NT2/D1 (cell line): Measurements from ENCODE around the gene PCGF2.
A peak's percentile ranks its signal among the peaks of the same experiment; 100 is the strongest.
"Not testable (repeated sequence)": the region's sequence is repeated elsewhere in the genome, so short reads cannot be mapped to it uniquely, and the experiment has no call there.

Experiments used
- DNase-seq: peaks from one replicate; pipeline ENCODE4 v3.0.0-alpha.2; 2011; ENCODE audit warnings: low read depth, low spot score
- H3K27me3 ChIP-seq: 2 replicates; pipeline ENCODE4 v1.6.0; 2011; ENCODE audit warnings: mild to moderate bottlenecking; ENCODE audit not compliant: insufficient read length, insufficient read depth
- H3K36me3 ChIP-seq: 2 replicates; pipeline ENCODE4 v1.6.1; 2011; ENCODE audit warnings: mild to moderate bottlenecking, low read length, mixed read lengths; ENCODE audit not compliant: insufficient read depth, insufficient read length
- H3K4me1 ChIP-seq: 2 replicates; pipeline ENCODE4 v1.5.1; 2011; ENCODE audit not compliant: insufficient read depth, insufficient read length
- H3K4me3 ChIP-seq: 2 replicates; pipeline ENCODE4 v1.5.1; 2011; ENCODE audit warnings: low read depth; ENCODE audit not compliant: insufficient read length
- H3K9ac ChIP-seq: 2 replicates; pipeline ENCODE4 v1.6.0; 2011; ENCODE audit warnings: low read depth; ENCODE audit not compliant: insufficient read length
- H3K9me3 ChIP-seq: 2 replicates; pipeline ENCODE4 v1.5.1; 2011; ENCODE audit warnings: mild to moderate bottlenecking, low read length; ENCODE audit not compliant: insufficient read depth
- SUZ12 ChIP-seq: IDR thresholded peaks from 2 replicates; pipeline ENCODE4 v1.6.1; 2011; ENCODE audit not compliant: insufficient read length, insufficient read depth; ENCODE audit errors: extremely low read depth
- YY1 ChIP-seq: IDR thresholded peaks from 2 replicates; pipeline ENCODE4 v1.6.1; 2011; ENCODE audit not compliant: insufficient read length, insufficient read depth
- ZNF274 ChIP-seq: IDR thresholded peaks from 2 replicates; pipeline ENCODE4 v1.6.1; 2011; ENCODE audit warnings: mild to moderate bottlenecking, low read depth, low read length

PCGF2 gene

DNA sequence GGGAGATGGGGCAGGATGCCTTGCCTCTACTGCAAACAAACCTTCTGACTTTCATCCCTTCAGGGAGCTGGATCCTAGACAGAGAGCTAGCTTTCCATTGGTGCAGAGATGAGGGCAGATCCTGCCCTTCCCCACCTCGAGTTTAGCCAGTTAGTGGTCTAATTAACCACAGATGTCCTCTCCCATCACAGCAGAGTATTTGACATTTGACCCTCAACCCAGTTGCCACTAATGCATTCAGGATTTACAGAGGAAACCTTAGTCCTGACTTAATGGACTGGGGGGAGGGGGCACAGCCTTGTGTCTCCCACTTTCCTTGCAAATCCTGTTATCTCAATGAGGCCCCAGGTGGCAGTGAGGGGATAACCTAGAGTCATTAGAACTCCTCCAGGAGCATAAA lies 41.0 kb upstream of the PCGF2 start:
- peak overlapping the region; percentile 12 for H3K9ac ChIP-seq
- H3K27me3 ChIP-seq, result no peaks in the 10 kb centered on the region
- H3K36me3 ChIP-seq, result peaks cover 59% of the 10 kb centered on the region
- TF ChIP-seq SUZ12, result no peak
- TF ChIP-seq YY1, result no peak
- TF ChIP-seq ZNF274, result no peak
- H3K4me1 ChIP-seq, result peaks cover 7% of the 10 kb centered on the region
- H3K9me3 ChIP-seq, result no peaks in the 10 kb centered on the region
- peak; percentile 54 for DNase-seq
- H3K4me3 ChIP-seq, result no peak overlapping the region

DNA sequence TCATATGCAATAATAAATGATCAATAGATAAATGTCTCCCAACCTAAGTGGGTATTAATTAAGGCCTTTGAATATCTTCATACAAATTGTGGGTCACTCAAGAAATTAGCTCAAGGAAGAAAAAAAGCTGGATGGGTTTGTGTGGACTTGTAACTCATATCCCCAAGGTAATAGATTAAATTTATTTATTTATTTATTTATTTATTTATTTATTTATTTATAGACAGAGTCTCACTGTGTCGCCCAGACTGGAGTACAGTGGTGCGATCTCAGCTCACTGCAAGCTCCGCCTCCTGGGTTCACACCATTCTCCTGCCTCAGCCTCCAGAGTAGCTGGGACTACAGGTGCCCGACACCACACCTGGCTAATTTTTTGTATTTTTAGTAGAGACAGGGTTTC lies 39.9 kb upstream of the PCGF2 start:
- H3K27me3 ChIP-seq, H3K4me3 ChIP-seq, DNase-seq, H3K4me1 ChIP-seq, H3K9me3 ChIP-seq, H3K9ac ChIP-seq: not testable (repeated sequence)
- H3K36me3 ChIP-seq, result peaks cover 63% of the 10 kb centered on the region

DNA sequence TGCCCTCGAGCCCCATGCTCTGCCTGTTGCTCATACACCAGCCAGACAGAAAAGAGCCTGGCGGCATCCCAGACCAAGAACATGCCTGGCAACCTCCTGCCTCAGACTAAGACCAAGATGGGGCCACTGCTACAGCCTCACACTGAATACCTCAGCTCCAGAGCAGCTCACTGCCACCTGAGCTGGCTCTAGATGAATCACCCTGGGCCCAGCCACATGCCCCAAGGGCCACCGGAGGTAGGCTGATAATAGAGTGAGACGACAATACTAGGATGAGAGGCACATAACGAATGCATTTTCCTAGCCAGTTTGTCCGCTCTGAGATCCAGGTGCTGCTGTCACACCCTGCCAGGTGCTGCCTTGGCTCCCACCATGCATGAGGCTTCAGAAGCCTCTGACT lies 38.2 kb upstream of the PCGF2 start:
- H3K36me3 ChIP-seq, result peaks cover 64% of the 10 kb centered on the region

DNA sequence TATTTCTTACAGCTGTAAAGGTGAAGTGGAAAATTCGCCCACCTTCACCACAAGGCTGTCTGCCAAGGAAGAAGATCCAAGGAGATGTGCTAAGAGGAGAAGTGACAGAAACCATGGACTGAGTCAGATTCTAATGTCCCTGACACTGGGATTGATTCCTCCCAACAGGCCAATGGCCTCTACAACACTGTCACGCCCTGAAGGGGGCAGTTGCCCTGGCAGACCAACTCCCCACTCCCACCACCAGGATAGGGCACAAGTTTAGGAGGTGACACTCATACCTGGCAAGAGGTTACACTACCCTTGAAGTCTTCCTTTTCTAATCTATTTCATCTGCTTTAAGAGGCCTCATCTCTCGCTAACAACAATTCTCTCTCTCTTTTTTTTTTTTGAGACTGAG lies 35.1 kb upstream of the PCGF2 start:
- H3K4me3 ChIP-seq, result no peak overlapping the region
- peaks cover 87% of the 10 kb centered on the region for H3K36me3 ChIP-seq
- H3K27me3 ChIP-seq, result no peaks in the 10 kb centered on the region
- TF ChIP-seq ZNF274 (no peak), YY1 (no peak), SUZ12 (no peak)
- DNase-seq, result no peak
- H3K9me3 ChIP-seq, result no peaks in the 10 kb centered on the region
- no peak overlapping the region for H3K9ac ChIP-seq
- no peaks in the 10 kb centered on the region for H3K4me1 ChIP-seq

More for the DNA sequence above, 38.2 kb upstream of the PCGF2 start:
- no peak for TF ChIP-seq YY1
- TF ChIP-seq SUZ12, result no peak
- no peak for TF ChIP-seq ZNF274
- no peak overlapping the region for H3K4me3 ChIP-seq
- H3K9me3 ChIP-seq, result no peaks in the 10 kb centered on the region
- H3K9ac ChIP-seq, result no peak overlapping the region
- no peaks in the 10 kb centered on the region for H3K27me3 ChIP-seq
- DNase-seq, result no peak
- peaks cover 7% of the 10 kb centered on the region for H3K4me1 ChIP-seq

DNA sequence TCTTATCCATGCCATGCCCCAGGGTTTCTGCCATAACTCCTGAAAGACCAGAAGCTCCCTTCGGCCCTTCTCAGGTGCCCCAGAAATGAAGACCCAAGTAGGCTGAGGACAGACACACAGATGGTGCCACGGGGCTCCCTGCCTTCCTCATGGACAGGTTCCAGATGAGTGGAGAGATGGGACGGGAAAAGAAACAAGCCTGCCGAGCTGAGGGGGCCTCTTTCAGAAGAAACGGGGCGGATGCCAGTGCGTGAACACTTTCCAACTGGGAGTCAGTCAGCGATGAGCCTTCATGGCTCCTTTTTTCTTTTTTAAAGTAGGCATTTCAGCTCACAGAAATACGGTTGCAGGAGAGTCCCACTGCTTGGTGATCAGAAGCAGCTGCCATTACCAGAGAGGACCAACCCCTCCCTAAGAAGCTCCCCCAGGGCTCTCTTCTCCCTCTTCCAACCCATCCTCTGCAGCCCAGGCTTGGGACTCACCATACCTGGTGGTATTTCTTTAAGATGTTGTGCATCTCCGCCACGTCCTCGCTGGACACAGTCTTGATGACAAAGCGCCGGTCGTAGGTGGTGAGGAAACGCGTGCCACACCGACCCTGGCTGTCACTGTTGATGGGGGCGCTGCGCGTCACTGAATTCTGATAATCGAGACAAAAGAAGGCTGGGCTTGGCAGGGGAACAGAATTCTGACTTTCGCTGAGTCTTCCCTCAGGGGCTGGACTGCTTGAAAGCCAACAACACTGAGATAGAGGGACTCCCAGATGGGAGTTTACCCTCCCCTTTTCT lies 32.0 kb upstream of the PCGF2 start:
- Histone ChIP-seq H3K4me1 (no peaks in the 10 kb centered on the region), H3K9me3 (no peaks in the 10 kb centered on the region), H3K27me3 (no peaks in the 10 kb centered on the region), H3K4me3 (no peak overlapping the region), H3K9ac (no peak overlapping the region), H3K36me3 (peaks cover 93% of the 10 kb centered on the region)
- no peak for TF ChIP-seq ZNF274
- no peak for TF ChIP-seq SUZ12
- TF ChIP-seq YY1, result no peak
- DNase-seq, result no peak

DNA sequence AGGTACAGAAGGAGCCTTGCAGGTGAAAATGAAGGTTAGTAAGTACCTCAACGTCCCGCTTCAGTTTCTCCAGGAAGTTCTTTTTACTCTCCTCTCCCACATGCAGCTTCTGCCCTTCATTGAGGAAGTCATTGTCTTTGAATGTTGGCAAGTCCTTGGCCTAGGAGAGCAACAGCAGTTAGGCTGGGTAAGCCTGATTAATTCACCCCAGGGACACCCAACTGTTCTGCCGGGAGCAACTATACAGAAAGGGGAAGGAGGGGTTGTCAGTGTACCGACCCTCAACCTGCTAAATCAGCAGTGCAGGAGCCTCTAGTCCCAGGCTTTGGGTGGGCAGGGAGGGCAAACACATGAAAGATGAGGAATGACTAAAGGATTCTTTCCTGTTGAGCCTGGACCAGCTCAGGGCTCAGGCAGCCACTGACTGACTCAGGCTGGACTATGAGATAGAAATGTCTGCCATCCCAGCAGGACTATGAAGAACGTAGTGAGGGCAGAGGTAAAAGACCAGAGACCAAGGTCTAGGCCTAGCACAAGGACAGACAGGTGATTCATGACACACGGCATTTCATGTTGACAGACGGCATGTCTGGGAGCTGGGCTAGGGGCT lies 29.6 kb upstream of the PCGF2 start:
- TF ChIP-seq SUZ12 (no peak), ZNF274 (no peak)
- Histone ChIP-seq H3K27me3 (no peaks in the 10 kb centered on the region), H3K4me3 (no peak overlapping the region), H3K4me1 (no peaks in the 10 kb centered on the region), H3K9me3 (no peaks in the 10 kb centered on the region), H3K9ac (no peak overlapping the region), H3K36me3 (peaks cover 89% of the 10 kb centered on the region)
- DNase-seq, result no peak

DNA sequence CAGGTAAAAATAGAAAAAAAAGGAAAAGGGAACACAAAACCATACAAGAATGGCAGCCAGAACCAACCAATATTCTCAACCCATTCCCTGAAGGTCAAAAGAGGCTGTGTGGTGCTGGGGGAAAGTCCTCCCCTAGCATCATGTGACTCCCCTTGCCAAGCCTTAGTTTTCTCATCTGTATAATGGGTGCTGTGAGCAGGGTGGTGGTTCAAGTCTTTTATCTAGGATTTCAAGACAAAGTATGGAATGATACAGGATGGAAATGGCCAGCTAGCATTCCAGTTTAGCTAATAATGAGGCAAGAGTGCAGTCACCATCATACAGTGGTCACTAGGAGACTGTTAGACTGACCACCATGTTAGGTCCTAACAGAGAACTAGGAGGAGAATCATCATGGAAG lies 25.1 kb upstream of the PCGF2 start:
- no peak overlapping the region for H3K9ac ChIP-seq
- no peak overlapping the region for H3K4me3 ChIP-seq
- no peak for DNase-seq
- H3K4me1 ChIP-seq, result no peaks in the 10 kb centered on the region
- no peak for TF ChIP-seq YY1
- no peak for TF ChIP-seq ZNF274
- TF ChIP-seq SUZ12, result no peak
- H3K9me3 ChIP-seq, result no peaks in the 10 kb centered on the region
- peaks cover 89% of the 10 kb centered on the region for H3K36me3 ChIP-seq
- H3K27me3 ChIP-seq, result no peaks in the 10 kb centered on the region
